Skeletal muscle satellite cell (primary cell): ENCODE data around the gene ANKRD33.

Experiments
- H3K27me3 ChIP-seq: 2 replicates; pipeline ENCODE4 v1.7.0; 2013; ENCODE audit warnings: low read length; ENCODE audit not compliant: control insufficient read depth, insufficient read depth
- H3K36me3 ChIP-seq: 2 replicates; pipeline ENCODE4 v1.7.0; 2013; ENCODE audit warnings: mild to moderate bottlenecking, control low read depth, low read length; ENCODE audit not compliant: insufficient read depth
- H3K4me1 ChIP-seq: 2 replicates; pipeline ENCODE4 v1.7.0; 2013; ENCODE audit warnings: low read length; ENCODE audit not compliant: control insufficient read depth, insufficient read depth
- H3K4me2 ChIP-seq: 2 replicates; pipeline ENCODE4 v1.7.0; 2013; ENCODE audit warnings: mild to moderate bottlenecking, low read length
- H3K4me3 ChIP-seq: 2 replicates; pipeline ENCODE4 v1.7.0; 2013; ENCODE audit warnings: low read length
- H3K9ac ChIP-seq: 2 replicates; pipeline ENCODE4 v1.7.0; 2013; ENCODE audit warnings: mild to moderate bottlenecking, low read depth, low read length, moderate library complexity
- H3K9me3 ChIP-seq: replicated peaks from 2 replicates; pipeline ENCODE4 v1.7.0; 2013; ENCODE audit warnings: mild to moderate bottlenecking, control low read depth, low read length

Gene ANKRD33

DNA sequence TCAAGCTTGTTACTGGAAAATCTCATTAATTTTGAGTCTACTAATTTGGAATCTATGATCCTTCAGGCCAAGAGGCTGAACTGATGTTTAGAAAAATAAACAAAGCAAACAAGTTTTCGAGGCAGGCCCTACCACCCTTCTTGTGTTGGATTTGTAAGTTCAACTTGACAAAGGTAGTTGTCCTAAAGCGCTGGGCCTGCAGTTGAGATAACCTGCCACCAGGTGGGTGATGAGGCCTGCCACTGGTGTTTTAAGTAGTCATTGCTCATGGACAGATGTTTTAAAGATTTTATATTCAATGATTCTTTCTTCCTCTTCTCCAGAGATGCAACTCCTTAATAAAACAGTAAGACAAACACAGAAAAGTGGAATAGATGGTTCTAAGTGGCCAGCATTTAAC is 38.8 kb downstream of the ANKRD33 start:
- no peak overlapping the region for H3K4me2 ChIP-seq
- peaks cover 22% of the 10 kb centered on the region for H3K27me3 ChIP-seq
- peaks cover 9% of the 10 kb centered on the region for H3K4me1 ChIP-seq
- H3K9me3 ChIP-seq: no peaks in the 10 kb centered on the region
- H3K4me3 ChIP-seq: no peak overlapping the region
- no peaks in the 10 kb centered on the region for H3K36me3 ChIP-seq
- H3K9ac ChIP-seq: no peak overlapping the region

DNA sequence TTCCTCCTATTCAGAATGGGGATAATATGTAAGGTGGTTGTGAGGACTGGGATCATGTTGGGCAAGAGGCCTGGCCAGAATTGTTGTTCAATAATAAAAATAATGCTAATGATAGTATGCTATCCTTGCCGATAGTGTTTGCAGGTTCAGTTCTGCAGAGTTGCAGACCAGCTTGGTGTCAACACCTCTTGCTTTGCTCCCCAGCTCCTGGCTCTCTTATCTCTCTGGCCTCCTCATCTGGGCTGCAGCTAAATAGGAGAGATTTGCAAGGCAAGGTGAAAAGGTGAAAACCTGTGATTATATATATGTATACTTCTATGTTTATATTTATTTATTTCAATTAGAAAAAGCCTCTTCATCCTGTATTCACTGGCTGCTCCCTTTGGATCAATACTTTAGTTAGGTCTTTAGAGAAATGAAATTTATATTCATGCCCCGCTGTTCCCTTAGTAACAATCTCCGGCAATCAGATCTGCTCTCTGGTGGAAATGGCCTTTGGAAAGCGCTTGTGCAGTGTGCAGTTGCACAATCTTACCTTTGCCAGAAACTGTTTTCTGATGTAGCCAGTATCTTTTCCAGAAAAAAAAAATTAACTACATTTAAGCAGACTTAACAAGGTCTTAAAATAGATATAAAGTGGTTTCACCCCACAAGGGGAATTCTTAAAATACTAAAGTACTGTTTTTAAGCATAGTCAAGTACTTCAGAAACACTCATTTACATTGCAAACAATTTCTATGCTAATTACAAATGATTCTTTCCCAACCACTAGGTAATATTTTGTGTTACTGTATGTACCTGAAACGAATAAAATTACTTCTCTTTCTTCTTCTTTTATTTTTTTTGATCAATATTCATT is 44.5 kb downstream of the ANKRD33 start:
- no peaks in the 10 kb centered on the region for H3K9me3 ChIP-seq
- H3K4me2 ChIP-seq: no peak overlapping the region
- no peak overlapping the region for H3K9ac ChIP-seq
- no peak overlapping the region for H3K4me3 ChIP-seq
- peaks cover 24% of the 10 kb centered on the region for H3K27me3 ChIP-seq
- no peaks in the 10 kb centered on the region for H3K4me1 ChIP-seq
- H3K36me3 ChIP-seq: no peaks in the 10 kb centered on the region

GRCh38 chr12:51934080-51934479 is 46.2 kb downstream of the ANKRD33 start:
- no peak overlapping the region for H3K4me2 ChIP-seq
- no peak overlapping the region for H3K4me3 ChIP-seq
- H3K9ac ChIP-seq: no peak overlapping the region
- H3K4me1 ChIP-seq: no peaks in the 10 kb centered on the region
- H3K36me3 ChIP-seq: no peaks in the 10 kb centered on the region
- no peaks in the 10 kb centered on the region for H3K9me3 ChIP-seq
- H3K27me3 ChIP-seq: peaks cover 38% of the 10 kb centered on the region

GRCh38 chr12:51937926-51938325 is 50.0 kb downstream of the ANKRD33 start:
- Histone ChIP-seq H3K9ac (no peak overlapping the region), H3K27me3 (peaks cover 44% of the 10 kb centered on the region), H3K4me2 (no peak overlapping the region), H3K9me3 (no peaks in the 10 kb centered on the region), H3K36me3 (no peaks in the 10 kb centered on the region), H3K4me3 (no peak overlapping the region), H3K4me1 (peaks cover 7% of the 10 kb centered on the region)

DNA sequence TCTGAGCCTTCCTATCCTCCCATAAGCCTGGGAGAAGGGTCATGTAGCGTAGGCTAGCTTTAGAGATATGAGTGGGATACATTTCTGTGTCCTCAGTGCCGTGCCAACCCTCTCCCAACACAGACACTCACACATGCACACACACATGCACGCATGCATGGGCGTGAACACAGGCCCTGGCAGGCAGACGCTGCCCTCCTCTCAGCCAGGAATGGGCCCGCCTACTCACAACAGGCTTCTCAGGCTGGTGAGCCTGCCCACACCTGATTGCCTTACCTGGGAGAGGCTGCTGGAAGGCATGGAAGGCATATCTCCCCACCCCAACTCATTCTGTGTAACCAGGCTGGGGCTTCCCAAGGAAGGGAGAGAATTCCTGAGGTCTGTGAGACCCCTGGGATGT is 50.8 kb downstream of the ANKRD33 start:
- Histone ChIP-seq H3K4me2 (no peak overlapping the region), H3K4me3 (no peak overlapping the region), H3K27me3 (peaks cover 43% of the 10 kb centered on the region), H3K9ac (no peak overlapping the region), H3K36me3 (no peaks in the 10 kb centered on the region), H3K9me3 (no peaks in the 10 kb centered on the region), H3K4me1 (peaks cover 7% of the 10 kb centered on the region)

- peaks cover 7% of the 10 kb centered on the region for H3K4me1 ChIP-seq
- no peaks in the 10 kb centered on the region for H3K9me3 ChIP-seq
- H3K4me3 ChIP-seq: no peak overlapping the region
- no peak overlapping the region for H3K4me2 ChIP-seq
- no peak overlapping the region for H3K9ac ChIP-seq
- H3K36me3 ChIP-seq: no peaks in the 10 kb centered on the region
- H3K27me3 ChIP-seq: peaks cover 34% of the 10 kb centered on the region
Observed at GRCh38 chr12:51941011-51941581, 53.2 kb downstream of the ANKRD33 start.
